K562 (cell line): ENCODE data around the gene MLLT6. TPM values are rescaled to one million over a fixed set of nuclear protein-coding genes. Genes with fewer than 3 reads are reported as not detected.

Experiments
- BCLAF1 ChIP-seq, 2 experiments: fragments of 450-650 bp in 1 of 2; IDR thresholded peaks; 2 replicates each; pipeline ENCODE4 v1.6.1; 2011 to 2017; ENCODE audit warnings: low read depth in 2 of 2, antibody characterized with exemption in 1 of 2, borderline replicate concordance in 1 of 2, low read length in 1 of 2, mild to moderate bottlenecking in 1 of 2, mixed read lengths in 1 of 2; ENCODE audit not compliant: control insufficient read depth in 1 of 2
- CHCHD3 ChIP-seq: fragments of 250-450 bp; sonication (Bioruptor Pico); IDR thresholded peaks from 2 replicates; pipeline ENCODE4 v2.1.2; 2022; ENCODE audit warnings: mild to moderate bottlenecking
- CHD4 ChIP-seq: fragments of 200-600 bp; sonication (generic); IDR thresholded peaks from 3 replicates; pipeline ENCODE4 v1.6.1; 2012; ENCODE audit warnings: low read depth, mild to moderate bottlenecking, mixed read lengths, low read length, inconsistent platforms; ENCODE audit not compliant: insufficient read depth, insufficient replicate concordance, poor library complexity, severe bottlenecking
- CREM ChIP-seq: IDR thresholded peaks from 2 replicates; pipeline ENCODE4 v1.6.1; 2014; ENCODE audit warnings: antibody characterized with exemption, low read depth
- ERF ChIP-seq: fragments of 450-650 bp; formaldehyde crosslinking; IDR thresholded peaks from 2 replicates; pipeline ENCODE4 v1.4.0; 2020; ENCODE audit warnings: mild to moderate bottlenecking, mixed read lengths
- ESRRA ChIP-seq: fragments of 450-650 bp; IDR thresholded peaks from 2 replicates; pipeline ENCODE4 v1.6.1; 2014; ENCODE audit warnings: low read depth, mild to moderate bottlenecking, moderate library complexity, borderline replicate concordance
- ETV1 ChIP-seq: fragments of 450-650 bp; conservative IDR thresholded peaks from 2 replicates; pipeline ENCODE4 v1.6.1; 2016; ENCODE audit warnings: missing genetic modification characterization, control low read depth, low read depth, missing compliant biosample characterization
- FOXJ3 ChIP-seq: sonication (generic); formaldehyde crosslinking; IDR thresholded peaks from 2 replicates; pipeline ENCODE4 v1.4.0; 2020; ENCODE audit warnings: mild to moderate bottlenecking, missing genetic modification reagents
- MECOM ChIP-seq: fragments of 250-450 bp; sonication (Bioruptor Pico); IDR thresholded peaks from 2 replicates; pipeline ENCODE4 v1.8.0; 2022; ENCODE audit warnings: inconsistent platforms
- RB1 ChIP-seq: fragments of 450-650 bp; IDR thresholded peaks from 2 replicates; pipeline ENCODE4 v1.6.1; 2017; ENCODE audit warnings: low read depth, mild to moderate bottlenecking
- RBM17 ChIP-seq: fragments of 200-400 bp; formaldehyde crosslinking; IDR thresholded peaks from 2 replicates; pipeline ENCODE4 v1.6.1; 2017; ENCODE audit warnings: low read depth, mild to moderate bottlenecking, low read length, borderline replicate concordance
- SREBF2 ChIP-seq: sonication (generic); formaldehyde crosslinking; IDR thresholded peaks from 2 replicates; pipeline ENCODE4 v1.4.0; 2020; ENCODE audit warnings: mild to moderate bottlenecking, missing genetic modification reagents
- TCF3 ChIP-seq: sonication (generic); formaldehyde crosslinking; IDR thresholded peaks from 2 replicates; pipeline ENCODE4 v1.4.0; 2020; ENCODE audit warnings: mild to moderate bottlenecking, missing genetic modification reagents
- TRIM24 ChIP-seq, 2 experiments: fragments of 450-650 bp; IDR thresholded peaks; 2 replicates each; pipeline ENCODE4 v1.6.1; 2016
- U2AF2 ChIP-seq: fragments of 200-400 bp; formaldehyde crosslinking; optimal IDR thresholded peaks from 2 replicates; pipeline ENCODE3; 2017; ENCODE audit warnings: low read depth, mild to moderate bottlenecking, low read length
- ZNF347 ChIP-seq: fragments of 450-650 bp; formaldehyde crosslinking; IDR thresholded peaks from 2 replicates; pipeline ENCODE4 v1.4.0; 2020; ENCODE audit warnings: low read depth, mild to moderate bottlenecking, moderate library complexity
- ZNF668 ChIP-seq: fragments of 250-450 bp; sonication (Bioruptor Pico); IDR thresholded peaks from 2 replicates; pipeline ENCODE4 v1.8.0; 2022; ENCODE audit warnings: mild to moderate bottlenecking, inconsistent platforms
- ZNF79 ChIP-seq: fragments of 250-450 bp; sonication (Bioruptor Pico); IDR thresholded peaks from 2 replicates; pipeline ENCODE4 v1.4.0; 2020; ENCODE audit warnings: low read depth, mild to moderate bottlenecking, moderate library complexity
- polyA plus RNA-seq, 8 experiments: library from polyadenylated mRNA; depleted of rRNA in 4 of 8; stranded (reverse) in 5 of 8; unstranded in 3 of 8; fragments of >200 nt; fragmentation: Nextera tagmentation in 2 of 8; fragmentation: Illumina TruSeq in 1 of 8; extraction: Ambion mirVana in 2 of 8; extraction: Trizol in 1 of 8; gene quantifications; 2 replicates each; pipeline versions ENCODE4 v1.2.1 to v1.2.3, GENCODE V29; 2011 to 2014; ENCODE audit warnings: inconsistent platforms in 1 of 8, missing spikeins in 1 of 8
- total RNA-seq, 7 experiments: library from RNA; depleted of rRNA in 6 of 7; stranded (reverse); fragments of >200 nt in 6 of 7; fragmentation: Illumina TruSeq in 2 of 7; extraction: Trizol in 2 of 7; gene quantifications; 2 replicates each; pipeline versions ENCODE4 v1.2.1 to v1.2.3, GENCODE V29; 2011 to 2021; ENCODE audit warnings: low replicate concordance in 1 of 7
- TF ChIP-seq, protein P1 (sequence below): fragments of 450-650 bp; IDR thresholded peaks from 2 replicates; pipeline ENCODE4 v1.7.1; 2018; ENCODE audit warnings: mild to moderate bottlenecking, low read depth; ENCODE audit not compliant: partially characterized antibody
- TF ChIP-seq, protein P2 (sequence below): IDR thresholded peaks from 2 replicates; pipeline ENCODE4 v1.6.1; 2016; ENCODE audit warnings: missing genetic modification characterization, missing compliant biosample characterization

MLLT6 gene
- total and polyA plus RNA-seq, 9 of the 15 experiments (the other 6 are each of a cell fraction or from before 2014, with no cell fraction given), result 3.1 to 71.7 (median 30.0) TPM

- TF ChIP-seq ERF (CRISPR knock-in tag) (no peak), MECOM (no peak), SREBF2 (CRISPR knock-in tag) (no peak), ETV1 (tag) (peak; percentile 34), TCF3 (no peak; the same call in 1 of the 2 replicates), TRIM24 (IDR thresholded peaks at IDR 0.05) (no peak), CHD4 (no peak), FOXJ3 (no peak), ZNF668 (CRISPR knock-in tag) (no peak), CHCHD3 (CRISPR knock-in tag) (0 out of 2 replicates have a peak, but pooled peaks have one; percentile 53), CREM (peak; percentile 71), ESRRA (peak; percentile 76; the same call in 1 of the 2 replicates), RBM17 (no peak), ZNF79 (CRISPR knock-in tag) (no peak), U2AF2 (no peak), RB1 (peak; percentile 77), BCLAF1 (IDR thresholded peaks at IDR 0.05; ENCODE audit: borderline replicate concordance in 1 of 2, control insufficient read depth in 1 of 2, low read depth in 2 of 2, low read length in 1 of 2) (no peak), ZNF347 (CRISPR knock-in tag) (no peak)
- TF ChIP-seq, protein P1, sequence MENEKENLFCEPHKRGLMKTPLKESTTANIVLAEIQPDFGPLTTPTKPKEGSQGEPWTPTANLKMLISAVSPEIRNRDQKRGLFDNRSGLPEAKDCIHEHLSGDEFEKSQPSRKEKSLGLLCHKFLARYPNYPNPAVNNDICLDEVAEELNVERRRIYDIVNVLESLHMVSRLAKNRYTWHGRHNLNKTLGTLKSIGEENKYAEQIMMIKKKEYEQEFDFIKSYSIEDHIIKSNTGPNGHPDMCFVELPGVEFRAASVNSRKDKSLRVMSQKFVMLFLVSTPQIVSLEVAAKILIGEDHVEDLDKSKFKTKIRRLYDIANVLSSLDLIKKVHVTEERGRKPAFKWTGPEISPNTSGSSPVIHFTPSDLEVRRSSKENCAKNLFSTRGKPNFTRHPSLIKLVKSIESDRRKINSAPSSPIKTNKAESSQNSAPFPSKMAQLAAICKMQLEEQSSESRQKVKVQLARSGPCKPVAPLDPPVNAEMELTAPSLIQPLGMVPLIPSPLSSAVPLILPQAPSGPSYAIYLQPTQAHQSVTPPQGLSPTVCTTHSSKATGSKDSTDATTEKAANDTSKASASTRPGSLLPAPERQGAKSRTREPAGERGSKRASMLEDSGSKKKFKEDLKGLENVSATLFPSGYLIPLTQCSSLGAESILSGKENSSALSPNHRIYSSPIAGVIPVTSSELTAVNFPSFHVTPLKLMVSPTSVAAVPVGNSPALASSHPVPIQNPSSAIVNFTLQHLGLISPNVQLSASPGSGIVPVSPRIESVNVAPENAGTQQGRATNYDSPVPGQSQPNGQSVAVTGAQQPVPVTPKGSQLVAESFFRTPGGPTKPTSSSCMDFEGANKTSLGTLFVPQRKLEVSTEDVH, result peak; percentile 26
- TF ChIP-seq, protein P2, sequence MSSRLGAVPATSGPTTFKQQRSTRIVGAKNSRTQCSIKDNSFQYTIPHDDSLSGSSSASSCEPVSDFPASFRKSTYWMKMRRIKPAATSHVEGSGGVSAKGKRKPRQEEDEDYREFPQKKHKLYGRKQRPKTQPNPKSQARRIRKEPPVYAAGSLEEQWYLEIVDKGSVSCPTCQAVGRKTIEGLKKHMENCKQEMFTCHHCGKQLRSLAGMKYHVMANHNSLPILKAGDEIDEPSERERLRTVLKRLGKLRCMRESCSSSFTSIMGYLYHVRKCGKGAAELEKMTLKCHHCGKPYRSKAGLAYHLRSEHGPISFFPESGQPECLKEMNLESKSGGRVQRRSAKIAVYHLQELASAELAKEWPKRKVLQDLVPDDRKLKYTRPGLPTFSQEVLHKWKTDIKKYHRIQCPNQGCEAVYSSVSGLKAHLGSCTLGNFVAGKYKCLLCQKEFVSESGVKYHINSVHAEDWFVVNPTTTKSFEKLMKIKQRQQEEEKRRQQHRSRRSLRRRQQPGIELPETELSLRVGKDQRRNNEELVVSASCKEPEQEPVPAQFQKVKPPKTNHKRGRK (tag), result no peak
Observed at GRCh38 chr17:38702166-38702915, 2.7 kb upstream of the MLLT6 start (continued).
